Measurements from ENCODE around the gene CCDC188. TPM values are rescaled to one million over a fixed set of nuclear protein-coding genes. Genes with fewer than 3 reads are reported as not detected.

CCDC188 gene
- total RNA-seq, 1 experiment from 2014 or later = not detected

DNA sequence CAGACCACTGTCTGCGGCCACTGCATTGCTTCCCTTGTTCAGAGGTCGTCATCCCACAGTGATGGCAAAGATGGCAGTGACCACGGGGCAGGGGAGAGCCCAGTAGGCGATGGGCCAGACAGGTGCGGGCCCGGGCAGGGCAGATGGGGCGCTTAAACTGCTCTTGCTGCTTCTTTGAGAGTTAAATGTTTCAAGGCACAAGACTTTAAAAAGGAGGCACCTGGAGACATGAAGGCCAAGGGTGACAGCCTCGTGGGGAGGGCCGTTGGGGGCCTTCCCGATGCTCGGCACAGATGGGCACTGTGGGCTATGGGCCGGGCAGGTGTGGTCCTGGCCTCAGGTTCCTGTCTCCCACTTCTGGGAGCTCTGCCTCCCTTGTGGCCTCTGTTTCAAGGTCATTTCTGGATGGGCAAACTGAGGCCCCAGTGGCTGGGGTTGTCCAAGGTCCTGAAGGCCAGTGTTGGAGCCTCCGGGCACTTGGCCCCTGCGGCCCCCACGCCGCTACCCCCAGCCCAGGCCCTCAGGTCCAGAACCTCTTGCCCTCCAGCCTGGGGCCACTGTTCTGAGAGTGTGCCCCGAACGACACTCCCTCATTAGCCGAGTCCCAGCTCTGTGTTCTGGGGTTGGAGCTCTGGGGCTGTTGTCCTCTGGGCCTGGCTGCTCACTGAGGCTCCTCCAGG, 16.9 kb upstream of the CCDC188 start:
- Histone ChIP-seq H3K4me1 (ENCODE audit: insufficient read depth, low read length) (no peaks in the 10 kb centered on the region), H2BK5ac (ENCODE audit: insufficient read length, low read length) (no peak overlapping the region)
- peaks cover 6 to 10% of the 10 kb centered on the region in 2 experiments; a peak in 4 of 5 replicates for H3K9me3 Mint-ChIP-seq

More for the DNA sequence above, 16.9 kb upstream of the CCDC188 start:
- H4K8ac ChIP-seq (replicated peaks; ENCODE audit: insufficient read length, low read depth, low read length) = no peak overlapping the region
- H3K23ac ChIP-seq (ENCODE audit: insufficient read length, low read depth, low read length) = no peak overlapping the region
- no peak overlapping the region for H2AFZ ChIP-seq (ENCODE audit: low read length)
- no peak overlapping the region for H3K14ac ChIP-seq (ENCODE audit: insufficient read depth, low read length)
- H3K27me3 Mint-ChIP-seq (ENCODE audit: low read depth) = no peaks in the 10 kb centered on the region
- H3K18ac ChIP-seq (ENCODE audit: insufficient read length, low read depth, low read length) = no peak overlapping the region
- no peaks in the 10 kb centered on the region for H4K20me1 ChIP-seq (ENCODE audit: control insufficient read depth, insufficient read depth, insufficient read length)
- no peak overlapping the region for H3K4ac ChIP-seq (ENCODE audit: low read depth, low read length)
- H3K4me2 ChIP-seq (ENCODE audit: insufficient read depth, insufficient read length, low read length) = no peak overlapping the region
- no peaks in the 10 kb centered on the region for H3K4me1 Mint-ChIP-seq
- no CpG with 5 or more reads among the region's 19 CpGs for WGBS (ENCODE audit: extremely low coverage, insufficient read length, low lambda C conversion rate)
- H3K23me2 ChIP-seq (ENCODE audit: insufficient read length, low read depth, low read length, poor library complexity, severe bottlenecking) = no peaks in the 10 kb centered on the region
- TF ChIP-seq CTCF (conservative IDR thresholded peaks at IDR 0.05) = no peak
- no peak overlapping the region for H2BK15ac ChIP-seq (ENCODE audit: low read depth, low read length)
- H3K27ac ChIP-seq (ENCODE audit: insufficient read length, low read depth, low read length) = no peak overlapping the region
- no peaks in the 10 kb centered on the region for H3K79me2 ChIP-seq (ENCODE audit: insufficient read depth, low read length)
- H3K36me3 Mint-ChIP-seq (ENCODE audit: insufficient read depth in 1 of 3, low read depth in 3 of 3) = peaks cover 0 to 7% (median 0%) of the 10 kb centered on the region in 3 experiments; a peak in 2 of 7 replicates
- H2BK120ac ChIP-seq (ENCODE audit: low read depth, low read length, poor library complexity, severe bottlenecking) = no peak overlapping the region
- no peak overlapping the region for H2BK20ac ChIP-seq (ENCODE audit: low read depth, low read length, poor library complexity, severe bottlenecking)
- H3K9me3 ChIP-seq (ENCODE audit: control insufficient read depth, low read depth, low read length) = no peaks in the 10 kb centered on the region
- H2AK5ac ChIP-seq (ENCODE audit: insufficient read length, low read length) = no peak overlapping the region
- no peaks in the 10 kb centered on the region for H3K27me3 ChIP-seq (ENCODE audit: insufficient read depth, low read length)
- peak overlapping the region in 1 of 3 experiments; percentile 40; a peak in 1 of 7 replicates for H3K27ac Mint-ChIP-seq
- H3K4me3 Mint-ChIP-seq = no peak overlapping the region
- DNase-seq = no peak
- H4K5ac ChIP-seq (ENCODE audit: insufficient read length, low read depth, low read length) = no peak overlapping the region
- H3K56ac ChIP-seq (ENCODE audit: insufficient read length, low read depth, low read length) = no peak overlapping the region
- no peak overlapping the region for H2BK12ac ChIP-seq (ENCODE audit: insufficient read length, low read depth, low read length)
- H3K9ac ChIP-seq (ENCODE audit: extremely low read depth, insufficient read length, low read length) = no peak overlapping the region
- no peak overlapping the region for H3T11ph ChIP-seq (ENCODE audit: low read length)
- no peak overlapping the region for H4K91ac ChIP-seq (ENCODE audit: insufficient read length, low read depth, low read length)
- no peaks in the 10 kb centered on the region for H3K79me1 ChIP-seq (ENCODE audit: insufficient read depth, low read depth, low read length, poor library complexity, severe bottlenecking)

All from H9 (cell line).